HCT116 (cell line): ENCODE data around the gene MYF5. TPM values are rescaled to one million over a fixed set of nuclear protein-coding genes. Genes with fewer than 3 reads are reported as not detected.

ENCODE experiments used
- ATAC-seq: fragments of 200-7000 bp; cut with Tn5 transposase; 2 replicates; pipeline ENCODE4 v1.9.1; 2020; ENCODE audit warnings: mild to moderate bottlenecking, moderate library complexity
- BruUV-seq: library from RNA; stranded (reverse); fragments of 400-500 nt; replicated peaks from 2 replicates; lab custom pipeline; 2021; lab: Mats Ljungman, UMichigan
- CTCF ChIA-PET: fragments of 300-600 bp; sonication (Branson Sonifier 250); formaldehyde crosslinking; loops from one replicate; lab custom pipeline; 2021; ENCODE audit warnings: antibody characterized with exemption; lab: Charles Lee
- POLR2A ChIA-PET: fragments of 300-600, 350-600 bp; sonication (Branson Sonifier 250); formaldehyde crosslinking; loops from one replicate; lab custom pipeline; 2021; ENCODE audit warnings: antibody characterized with exemption; lab: Charles Lee
- RAD21 ChIA-PET, 2 experiments: fragments of 300-600 bp; sonication (Branson Sonifier 250); formaldehyde crosslinking; loops; one replicate each; lab custom pipeline; 2023; ENCODE audit warnings: low total read pairs in 2 of 2; ENCODE audit not compliant: uncharacterized antibody in 2 of 2, unreplicated experiment in 2 of 2, low non-redundant PET in 1 of 2; lab: Charles Lee
- DNase-seq: peaks from one replicate; pipeline ENCODE4 v3.0.0-alpha.2; 2010; ENCODE audit warnings: low read depth, low spot score
- H2AFZ ChIP-seq: fragments of 200-600 bp; shearing (Covaris generic), sonication (generic); 2 replicates; pipeline ENCODE4 v1.6.1; 2017; ENCODE audit warnings: low read depth, mixed run types, mixed read lengths, antibody characterized with exemption, low read length; ENCODE audit not compliant: poor library complexity, severe bottlenecking
- H3K27ac ChIP-seq: 2 replicates; pipeline ENCODE4 v1.5.1; 2012; ENCODE audit warnings: low read depth, low read length
- H3K27me3 ChIP-seq: fragments of 200-600 bp; sonication (generic); 2 replicates; pipeline ENCODE4 v1.6.1; 2016; ENCODE audit warnings: mixed run types, low read length, mixed read lengths; ENCODE audit not compliant: insufficient read depth
- H3K36me3 ChIP-seq, 2 experiments: fragments of 200-500 bp in 1 of 2; fragments of 200-600 bp in 1 of 2; sonication (Bioruptor generic) in 1 of 2; sonication (generic) in 1 of 2; 2 replicates each; pipeline versions ENCODE4 v1.5.1 to v1.6.1; 2014 to 2016; ENCODE audit warnings: low read length in 2 of 2, inconsistent platforms in 1 of 2, mixed read lengths in 1 of 2, mixed run types in 1 of 2; ENCODE audit not compliant: insufficient read depth in 2 of 2, control insufficient read depth in 1 of 2
- H3K4me1 ChIP-seq, 2 experiments: fragments of 200-600 bp in 1 of 2; sonication (generic) in 1 of 2; 2 replicates each; pipeline versions ENCODE4 v1.5.1 to v1.6.1; 2012 to 2017; ENCODE audit warnings: low read length in 2 of 2, inconsistent platforms in 1 of 2, mild to moderate bottlenecking in 1 of 2, mixed read lengths in 1 of 2, mixed run types in 1 of 2, moderate library complexity in 1 of 2; ENCODE audit not compliant: insufficient read depth in 2 of 2, control insufficient read depth in 1 of 2
- H3K4me2 ChIP-seq: fragments of 200-600 bp; sonication (generic); 2 replicates; pipeline ENCODE4 v1.6.1; 2017; ENCODE audit warnings: mixed run types, low read length, mixed read lengths
- H3K4me3 ChIP-seq, 2 experiments: fragments of 200-600 bp in 1 of 2; sonication (generic) in 1 of 2; replicated peaks in 1 of 2; 2 replicates each; pipeline ENCODE4 v1.5.1; 2011 to 2016; ENCODE audit warnings: low read length in 2 of 2, control low read depth in 1 of 2, low read depth in 1 of 2, mild to moderate bottlenecking in 1 of 2, mixed read lengths in 1 of 2, mixed run types in 1 of 2
- H3K79me2 ChIP-seq: fragments of 200-600 bp; sonication (generic); 2 replicates; pipeline ENCODE4 v1.6.1; 2017; ENCODE audit warnings: mild to moderate bottlenecking, mixed run types, low read length, moderate library complexity, mixed read lengths; ENCODE audit not compliant: insufficient read depth
- H3K9ac ChIP-seq: fragments of 200-600 bp; sonication (generic); 2 replicates; pipeline ENCODE4 v1.6.1; 2016; ENCODE audit warnings: low read length, mixed read lengths
- H3K9me2 ChIP-seq: fragments of 200-600 bp; sonication (generic), shearing (Covaris generic); 2 replicates; pipeline ENCODE4 v1.6.1; 2017; ENCODE audit warnings: mixed run types, mild to moderate bottlenecking, moderate library complexity; ENCODE audit not compliant: insufficient read depth
- H3K9me3 ChIP-seq, 2 experiments: fragments of 200-500 bp in 1 of 2; fragments of 200-600 bp in 1 of 2; sonication (Bioruptor generic) in 1 of 2; sonication (generic) in 1 of 2; 2 replicates each; pipeline ENCODE4 v1.6.1; 2014 to 2017; ENCODE audit warnings: low read length in 2 of 2, mixed read lengths in 2 of 2, inconsistent platforms in 1 of 2, low read depth in 1 of 2, mild to moderate bottlenecking in 1 of 2, mixed run types in 1 of 2, moderate library complexity in 1 of 2; ENCODE audit not compliant: control insufficient read depth in 1 of 2, insufficient read depth in 1 of 2
- H4K20me1 ChIP-seq: fragments of 200-600 bp; sonication (generic), shearing (Covaris generic); 2 replicates; pipeline ENCODE4 v1.6.1; 2017; ENCODE audit warnings: mixed run types, mild to moderate bottlenecking, moderate library complexity; ENCODE audit not compliant: insufficient read depth
- CBX3 ChIP-seq: IDR thresholded peaks from 2 replicates; pipeline ENCODE4 v1.6.1; 2012; ENCODE audit warnings: low read depth
- CEBPB ChIP-seq: IDR thresholded peaks from 2 replicates; pipeline ENCODE4 v1.6.1; 2012; ENCODE audit warnings: low read depth
- CTCF ChIP-seq, 3 experiments: fragments of 200-600 bp in 1 of 3; sonication (generic) in 1 of 3; IDR thresholded peaks in 2 of 3; conservative IDR thresholded peaks in 1 of 3; 2 replicates each; pipeline ENCODE4 v1.5.1; 2012 to 2017; ENCODE audit warnings: low read depth in 2 of 3, low read length in 2 of 3, antibody characterized with exemption in 1 of 3, borderline replicate concordance in 1 of 3, control low read depth in 1 of 3, mild to moderate bottlenecking in 1 of 3, mixed read lengths in 1 of 3, mixed run types in 1 of 3, moderate library complexity in 1 of 3; ENCODE audit not compliant: insufficient read depth in 1 of 3
- EZH2 ChIP-seq: fragments of 200-600 bp; sonication (generic); IDR thresholded peaks from 2 replicates; pipeline ENCODE4 v1.6.1; 2017; ENCODE audit warnings: antibody characterized with exemption, mixed run types
- FOSL1 ChIP-seq: IDR thresholded peaks from 2 replicates; pipeline ENCODE4 v1.6.1; 2012; ENCODE audit warnings: low read depth
- MAX ChIP-seq: IDR thresholded peaks from 2 replicates; pipeline ENCODE4 v1.6.1; 2012
- POLR2A ChIP-seq: IDR thresholded peaks from 2 replicates; pipeline ENCODE4 v1.7.0; 2011; ENCODE audit warnings: borderline replicate concordance; ENCODE audit not compliant: insufficient read depth, insufficient read length; ENCODE audit errors: extremely low read depth
- POLR2AphosphoS5 ChIP-seq: IDR thresholded peaks from 2 replicates; pipeline ENCODE4 v1.6.1; 2011; ENCODE audit warnings: mild to moderate bottlenecking, low read depth, low read length, moderate library complexity
- REST ChIP-seq: IDR thresholded peaks from 2 replicates; pipeline ENCODE4 v1.6.1; 2012; ENCODE audit warnings: low read depth
- TCF7L2 ChIP-seq: IDR thresholded peaks from 2 replicates; pipeline ENCODE4 v1.7.0; 2011; ENCODE audit warnings: borderline replicate concordance, inconsistent platforms; ENCODE audit not compliant: insufficient read depth, insufficient read length; ENCODE audit errors: extremely low read depth
- YY1 ChIP-seq: IDR thresholded peaks from 2 replicates; pipeline ENCODE4 v1.6.1; 2011; ENCODE audit warnings: low read length, low read depth, moderate library complexity, mild to moderate bottlenecking; ENCODE audit not compliant: insufficient replicate concordance; ENCODE audit errors: extremely low read depth
- intact Hi-C: fragments of 100-400 bp; cut with micrococcal nuclease; formaldehyde crosslinking; loops from 2 replicates; pipeline ENCODE4 v1.10.0; 2022
- total RNA-seq: library from RNA; stranded (reverse); gene quantifications from one replicate; pipeline ENCODE4 v1.2.1, GENCODE V29; 2021; ENCODE audit not compliant: unreplicated experiment

MYF5 gene
- total RNA-seq, 1 experiment from 2014 or later = not detected

GRCh38 chr12:80676856-80677255, 39.9 kb upstream of the MYF5 start (continued):
- no peak for TF ChIP-seq CTCF (IDR thresholded peaks at IDR 0.05 in 2 of 3, conservative IDR thresholded peaks at IDR 0.05 in 1 of 3; ENCODE audit: borderline replicate concordance in 1 of 3, insufficient read depth in 1 of 3, low read depth in 2 of 3, low read length in 2 of 3)
- TF ChIP-seq REST = no peak
- no peak for TF ChIP-seq MAX

- ChIA-PET CTCF (no interaction called here), RAD21 (no interaction called here), POLR2A (no interaction called here)
- intact Hi-C loops = no loop called here
- Histone ChIP-seq H3K9me3 (no peaks in the 10 kb centered on the region), H3K36me3 (no peaks in the 10 kb centered on the region), H4K20me1 (no peaks in the 10 kb centered on the region), H3K4me1 (no peaks in the 10 kb centered on the region), H2AFZ (no peak overlapping the region), H3K4me2 (no peak overlapping the region), H3K4me3 (no peak overlapping the region), H3K27me3 (peaks cover 15% of the 10 kb centered on the region), H3K27ac (no peak overlapping the region), H3K79me2 (no peaks in the 10 kb centered on the region), H3K9ac (no peak overlapping the region), H3K9me2 (no peaks in the 10 kb centered on the region)
- no peak for TF ChIP-seq YY1
- no peak for TF ChIP-seq CEBPB
- TF ChIP-seq REST = no peak
- TF ChIP-seq TCF7L2 = no peak
- TF ChIP-seq POLR2A = no peak
- no peak for TF ChIP-seq CTCF (IDR thresholded peaks at IDR 0.05 in 2 of 3, conservative IDR thresholded peaks at IDR 0.05 in 1 of 3; ENCODE audit: borderline replicate concordance in 1 of 3, insufficient read depth in 1 of 3, low read depth in 2 of 3, low read length in 2 of 3)
- TF ChIP-seq FOSL1 = no peak
- no peak for TF ChIP-seq POLR2AphosphoS5
- TF ChIP-seq EZH2 = no peak
- no peak for TF ChIP-seq CBX3
- no TSS peak for BruUV-seq
- DNase-seq (no peak), ATAC-seq (no peak)
These were observed 38.7 kb upstream of the MYF5 start for GRCh38 chr12:80677994-80678393.
